Measurements from ENCODE around the gene LLGL2. TPM values are rescaled to one million over a fixed set of nuclear protein-coding genes. Genes with fewer than 3 reads are reported as not detected.

The LLGL2 gene
- total RNA-seq, 2 experiments from 2014 or later, result 12.6 to 21.6 TPM

- CTCF ChIA-PET (ENCODE audit: unreplicated experiment), result no interaction called here
- Histone ChIP-seq H3K4me2 (ENCODE audit: low read length) (peak overlapping the region; percentile 29), H3K9me3 (ENCODE audit: low read length) (no peaks in the 10 kb centered on the region), H3K79me2 (ENCODE audit: insufficient read depth, low read depth, low read length) (no peaks in the 10 kb centered on the region), H3K27ac (ENCODE audit: low read depth, low read length, poor library complexity, severe bottlenecking) (no peak overlapping the region), H2AFZ (ENCODE audit: low read length) (0 out of 2 replicates have a peak overlapping the region, but pooled peaks have one; percentile 34), H3K9me2 (ENCODE audit: insufficient read depth, low read length) (no peaks in the 10 kb centered on the region), H3K4me3 (ENCODE audit: low read depth, low read length, poor library complexity, severe bottlenecking) (peak overlapping the region; percentile 67), H3K36me3 (ENCODE audit: insufficient read depth, low read length) (no peaks in the 10 kb centered on the region), H3K4me1 (ENCODE audit: insufficient read depth, low read length, poor library complexity, severe bottlenecking) (peaks cover 31% of the 10 kb centered on the region), H4K20me1 (ENCODE audit: insufficient read depth, low read length) (no peaks in the 10 kb centered on the region)
- BruUV-seq (replicated peaks), result no TSS peak
- intact Hi-C loops (cut with micrococcal nuclease; ENCODE audit: unreplicated experiment), result loop anchor here (1.0 to 2.0 kb wide), 5 partner anchors 18 to 162 kb away; partner anchors contain the start of genes LLGL2 and TSEN54
- POLR2A ChIA-PET, result interaction anchor here (0.6 kb wide), 1 partner anchor 219 kb away, joined by 3 read pairs; no protein-coding TSS in a partner anchor
- DNase-seq (ENCODE audit: low spot score), result no peak
- TF ChIP-seq EZH2phosphoT487 (IDR thresholded peaks at IDR 0.05; ENCODE audit: borderline replicate concordance, low read depth, low read length), result no peak
- TF ChIP-seq CTCF (conservative IDR thresholded peaks at IDR 0.05; ENCODE audit: low read length), result no peak
These were observed 63.1 kb downstream of the LLGL2 start for GRCh38 chr17:75588596-75589011.

GRCh38 chr17:75589012-75589918 lies 63.8 kb downstream of the LLGL2 start:
- DNase-seq (ENCODE audit: low spot score), result peak; percentile 98
- intact Hi-C loops (cut with micrococcal nuclease; ENCODE audit: unreplicated experiment), result loop anchor here (1.0 to 2.0 kb wide), 5 partner anchors 18 to 163 kb away; partner anchors contain the start of genes LLGL2 and TSEN54
- H3K79me2 ChIP-seq (ENCODE audit: insufficient read depth, low read depth, low read length), result no peaks in the 10 kb centered on the region
- H3K4me1 ChIP-seq (ENCODE audit: insufficient read depth, low read length, poor library complexity, severe bottlenecking), result peaks cover 25% of the 10 kb centered on the region
- no peak for TF ChIP-seq EZH2phosphoT487 (IDR thresholded peaks at IDR 0.05; ENCODE audit: borderline replicate concordance, low read depth, low read length)
- TF ChIP-seq CTCF (conservative IDR thresholded peaks at IDR 0.05; ENCODE audit: low read length), result peak; percentile 77
- no peaks in the 10 kb centered on the region for H3K9me2 ChIP-seq (ENCODE audit: insufficient read depth, low read length)
- H3K36me3 ChIP-seq (ENCODE audit: insufficient read depth, low read length), result no peaks in the 10 kb centered on the region
- H4K20me1 ChIP-seq (ENCODE audit: insufficient read depth, low read length), result no peaks in the 10 kb centered on the region
- H3K4me3 ChIP-seq (ENCODE audit: low read depth, low read length, poor library complexity, severe bottlenecking), result peak overlapping the region; percentile 67
- CTCF ChIA-PET (ENCODE audit: unreplicated experiment), result interaction anchor here (0.6 kb wide), 1 partner anchor 12 kb away, joined by 3 read pairs; no protein-coding TSS in a partner anchor
- H3K27ac ChIP-seq (ENCODE audit: low read depth, low read length, poor library complexity, severe bottlenecking), result no peak overlapping the region
- peak overlapping the region; percentile 71 for H3K4me2 ChIP-seq (ENCODE audit: low read length)
- BruUV-seq (replicated peaks), result no TSS peak
- POLR2A ChIA-PET, result interaction anchor here (0.6 to 1.3 kb wide), 2 partner anchors 18 to 220 kb away, joined by 3 to 5 read pairs; no protein-coding TSS in a partner anchor
- no peaks in the 10 kb centered on the region for H3K9me3 ChIP-seq (ENCODE audit: low read length)
- peak overlapping the region; percentile 72 for H2AFZ ChIP-seq (ENCODE audit: low read length)
